IMR-90 (cell line): ENCODE data around the gene SVEP1. TPM values are rescaled to one million over a fixed set of nuclear protein-coding genes. Genes with fewer than 3 reads are reported as not detected.

Experiments
- ATAC-seq: fragments of 200-7000 bp; cut with Tn5 transposase; 2 replicates; pipeline ENCODE4 v1.9.1; 2020; ENCODE audit warnings: low read depth, mild to moderate bottlenecking, moderate library complexity
- BruUV-seq: library from RNA; stranded (reverse); fragments of 400-500 nt; replicated peaks from 2 replicates; lab custom pipeline; 2021; lab: Mats Ljungman, UMichigan
- CTCF ChIA-PET: fragments of 300-600 bp; formaldehyde crosslinking; extraction: SDS; loops from one replicate; lab custom pipeline; 2021; ENCODE audit warnings: antibody characterized with exemption; lab: Yijun Ruan, JAX
- POLR2A ChIA-PET: fragments of 300-600 bp; sonication (Branson Sonifier 250); formaldehyde crosslinking; loops from one replicate; lab custom pipeline; 2022; ENCODE audit warnings: antibody characterized with exemption; ENCODE audit not compliant: unreplicated experiment; lab: Charles Lee
- DNase-seq: peaks from one replicate; pipeline ENCODE4 v3.0.0; 2013
- H2AFZ ChIP-seq: replicated peaks from 2 replicates; pipeline ENCODE3; 2013; ENCODE audit warnings: low read length, mild to moderate bottlenecking; ENCODE audit not compliant: poor library complexity
- H2AK5ac ChIP-seq: 2 replicates; pipeline ENCODE4 v1.6.1; 2013; ENCODE audit warnings: low read depth, low read length, inconsistent platforms
- H2AK9ac ChIP-seq: replicated peaks from 2 replicates; pipeline ENCODE3; 2013; ENCODE audit warnings: mild to moderate bottlenecking, low read depth, low read length, moderate library complexity; ENCODE audit not compliant: poor library complexity
- H2BK120ac ChIP-seq: 2 replicates; pipeline ENCODE4 v1.6.1; 2013; ENCODE audit warnings: low read depth, low read length, inconsistent platforms
- H2BK15ac ChIP-seq: 3 replicates; pipeline ENCODE4 v1.6.1; 2013; ENCODE audit warnings: low read depth, low read length, inconsistent platforms
- H2BK20ac ChIP-seq: 2 replicates; pipeline ENCODE4 v1.6.1; 2013; ENCODE audit warnings: low read depth, mild to moderate bottlenecking, inconsistent platforms, low read length, moderate library complexity
- H2BK5ac ChIP-seq: 2 replicates; pipeline ENCODE4 v1.6.1; 2013; ENCODE audit warnings: mild to moderate bottlenecking, low read depth, low read length, inconsistent platforms; ENCODE audit not compliant: poor library complexity, severe bottlenecking
- H3K14ac ChIP-seq: replicated peaks from 2 replicates; pipeline ENCODE4 v1.6.1; 2013; ENCODE audit warnings: low read depth, low read length, inconsistent platforms
- H3K18ac ChIP-seq: 2 replicates; pipeline ENCODE4 v1.6.1; 2013; ENCODE audit warnings: low read depth, low read length, control low read depth
- H3K23ac ChIP-seq: 2 replicates; pipeline ENCODE4 v1.6.1; 2013; ENCODE audit warnings: low read depth, low read length, inconsistent platforms
- H3K27ac ChIP-seq: 2 replicates; pipeline ENCODE4 v1.5.1; 2013; ENCODE audit warnings: mild to moderate bottlenecking, control low read depth, low read length; ENCODE audit not compliant: insufficient read depth
- H3K27me3 ChIP-seq: 2 replicates; pipeline ENCODE4 v1.6.1; 2013; ENCODE audit warnings: low read length; ENCODE audit not compliant: control insufficient read depth, insufficient read depth
- H3K36me3 ChIP-seq: 2 replicates; pipeline ENCODE4 v1.6.1; 2013; ENCODE audit warnings: low read length, mixed read lengths; ENCODE audit not compliant: control insufficient read depth, insufficient read depth
- H3K4ac ChIP-seq: 2 replicates; pipeline ENCODE4 v1.6.1; 2013; ENCODE audit warnings: low read depth, low read length, inconsistent platforms
- H3K4me1 ChIP-seq: 2 replicates; pipeline ENCODE4 v1.6.1; 2013; ENCODE audit warnings: low read length, mixed read lengths; ENCODE audit not compliant: control insufficient read depth, insufficient read depth
- H3K4me2 ChIP-seq: 2 replicates; pipeline ENCODE4 v1.6.1; 2013; ENCODE audit warnings: low read depth, mild to moderate bottlenecking, control low read depth, low read length, moderate library complexity
- H3K4me3 ChIP-seq: 2 replicates; pipeline ENCODE4 v1.5.1; 2013; ENCODE audit warnings: low read depth, mild to moderate bottlenecking, control low read depth, low read length, moderate library complexity; ENCODE audit not compliant: insufficient read depth
- H3K56ac ChIP-seq: 2 replicates; pipeline ENCODE4 v1.6.1; 2013; ENCODE audit warnings: low read length, inconsistent platforms; ENCODE audit not compliant: insufficient read depth; ENCODE audit errors: extremely low read depth
- H3K79me1 ChIP-seq, 2 experiments: 2 replicates each; pipeline ENCODE4 v1.6.1; 2013; ENCODE audit warnings: low read length in 2 of 2, inconsistent platforms in 1 of 2, low read depth in 1 of 2
- H3K9ac ChIP-seq: 2 replicates; pipeline ENCODE4 v1.6.1; 2013; ENCODE audit warnings: low read depth, low read length, control low read depth
- H3K9me1 ChIP-seq: 2 replicates; pipeline ENCODE4 v1.6.1; 2013; ENCODE audit warnings: low read length, inconsistent platforms; ENCODE audit not compliant: insufficient read depth
- H3K9me3 ChIP-seq: 2 replicates; pipeline ENCODE4 v1.6.1; 2013; ENCODE audit warnings: low read length; ENCODE audit not compliant: control insufficient read depth, insufficient read depth
- H4K20me1 ChIP-seq: 2 replicates; pipeline ENCODE4 v1.6.1; 2013; ENCODE audit warnings: low read length, inconsistent platforms; ENCODE audit not compliant: insufficient read depth
- H4K5ac ChIP-seq: 2 replicates; pipeline ENCODE4 v1.6.1; 2013; ENCODE audit warnings: mild to moderate bottlenecking, low read depth, low read length, control low read depth
- H4K8ac ChIP-seq, 2 experiments: 2 replicates each; pipeline ENCODE4 v1.6.1; 2013; ENCODE audit warnings: low read depth in 2 of 2, low read length in 2 of 2, control low read depth in 1 of 2, inconsistent platforms in 1 of 2
- H4K91ac ChIP-seq: 2 replicates; pipeline ENCODE4 v1.6.1; 2013; ENCODE audit warnings: low read depth, low read length, inconsistent platforms; ENCODE audit not compliant: insufficient read depth
- RCOR1 ChIP-seq: IDR thresholded peaks from 2 replicates; pipeline ENCODE4 v1.6.1; 2012; ENCODE audit warnings: mild to moderate bottlenecking, low read length, improper control_type of control experiment; ENCODE audit not compliant: insufficient replicate concordance
- WGBS, 2 experiments: methylation state at CpG; one replicate each; pipeline versions ENCODE4 v1.1.5 to v1.1.7; 2013; ENCODE audit warnings: missing lambda C conversion rate in 2 of 2; ENCODE audit not compliant: insufficient read length in 1 of 2; ENCODE audit errors: extremely low coverage in 2 of 2; 5-methylcytosine and 5-hydroxymethylcytosine counted together
- dilution Hi-C: fragments of 300-500 bp; cut with HindIII; formaldehyde crosslinking; loops from one replicate; pipeline ENCODE4 v1.14.3; 2018; ENCODE audit warnings: low sequenced_read_pairs; ENCODE audit not compliant: unreplicated experiment
- in situ Hi-C: fragments of 300-500 bp; cut with MboI; formaldehyde crosslinking; loops from 3 replicates; pipeline ENCODE4 v1.14.3; 2019; ENCODE audit warnings: low sequenced_read_pairs, inconsistent platforms, mixed read lengths
- intact Hi-C: fragments of 100-400 bp; cut with micrococcal nuclease; formaldehyde crosslinking; loops from 2 replicates; pipeline ENCODE4 v1.10.0; 2022
- polyA plus RNA-seq, 3 experiments: library from polyadenylated mRNA; depleted of rRNA; stranded (reverse); fragments of >200 nt; gene quantifications; 2 replicates each; pipeline ENCODE4 v1.2.3, GENCODE V29; 2012; ENCODE audit warnings: low replicate concordance in 1 of 3
- total RNA-seq: library from RNA; depleted of rRNA; stranded (reverse); fragments of >200 nt; gene quantifications from 2 replicates; pipeline ENCODE4 v1.2.3, GENCODE V29; 2012

Gene SVEP1
- total and polyA plus RNA-seq, 2 of the 4 experiments (the other 2 are of a cell fraction) = 4.8 to 16.7 TPM

GRCh38 chr9:110357505-110357904, 222.0 kb downstream of the SVEP1 start:
- no peak overlapping the region for H4K8ac ChIP-seq
- no peak overlapping the region for H4K91ac ChIP-seq
- no peaks in the 10 kb centered on the region for H3K4me1 ChIP-seq
- H3K79me1 ChIP-seq = no peaks in the 10 kb centered on the region
- no peak overlapping the region for H2BK15ac ChIP-seq
- no peak overlapping the region for H2BK120ac ChIP-seq
- no peak for DNase-seq
- H3K9ac ChIP-seq = no peak overlapping the region
- no peak overlapping the region for H3K56ac ChIP-seq
- H3K9me3 ChIP-seq = no peaks in the 10 kb centered on the region
- no TSS peak for BruUV-seq
- intact Hi-C loops (no loop called here), dilution Hi-C loops (no loop called here), in situ Hi-C loops (no loop called here)
- H3K18ac ChIP-seq = no peak overlapping the region
- H2AK9ac ChIP-seq = no peak overlapping the region
- no peaks in the 10 kb centered on the region for H4K20me1 ChIP-seq
- H3K4me3 ChIP-seq = no peak overlapping the region
- CTCF ChIA-PET = interaction anchor here (1.2 kb wide), 1 partner anchor 19 kb away, joined by 4 read pairs; no protein-coding TSS in a partner anchor
- H2BK20ac ChIP-seq = no peak overlapping the region
- no peaks in the 10 kb centered on the region for H3K36me3 ChIP-seq
- H2AFZ ChIP-seq = no peak overlapping the region
- no peak overlapping the region for H3K4me2 ChIP-seq
- no peak for TF ChIP-seq RCOR1
- no peaks in the 10 kb centered on the region for H3K9me1 ChIP-seq
- H3K27me3 ChIP-seq = no peaks in the 10 kb centered on the region; the same call in 1 of the 2 replicates
- H3K27ac ChIP-seq = no peak overlapping the region
- H3K14ac ChIP-seq = no peak overlapping the region
- H2AK5ac ChIP-seq = no peak overlapping the region
- no peak overlapping the region for H3K4ac ChIP-seq
- no peak overlapping the region for H2BK5ac ChIP-seq
- no CpG with 5 or more reads among the region's 2 CpGs for WGBS, 2 experiments
- no peak overlapping the region for H3K23ac ChIP-seq
- POLR2A ChIA-PET = no interaction called here
- H4K5ac ChIP-seq = no peak overlapping the region
- ATAC-seq = no peak
